ENCODE data around the gene SLCO3A1.

The SLCO3A1 gene

GRCh38 chr15:91853511-91853947 is at the start of gene SLCO3A1:
Gene SLCO3A1, plus strand, starts transcription at chr15:91853708.
- peak; percentile 71 for DNase-seq

- DNase-seq = no peak
Observed at GRCh38 chr15:91807122-91807521, 46.4 kb upstream of the SLCO3A1 start.

GRCh38 chr15:91813924-91814323 is 39.6 kb upstream of the SLCO3A1 start:
- no peak for DNase-seq

- DNase-seq = no peak
Observed at GRCh38 chr15:91816942-91817341, 36.6 kb upstream of the SLCO3A1 start.

GRCh38 chr15:91821458-91821857 is 32.0 kb upstream of the SLCO3A1 start:
- no peak for DNase-seq

- no peak for DNase-seq
Observed at GRCh38 chr15:91824256-91824655, 29.3 kb upstream of the SLCO3A1 start.

GRCh38 chr15:91826443-91826842 is 27.1 kb upstream of the SLCO3A1 start:
- DNase-seq = no peak

GRCh38 chr15:91833056-91833455 is 20.5 kb upstream of the SLCO3A1 start:
- no peak for DNase-seq

GRCh38 chr15:91839867-91840266 is 13.6 kb upstream of the SLCO3A1 start:
- no peak for DNase-seq

- DNase-seq = no peak
Observed at GRCh38 chr15:91841861-91842260, 11.6 kb upstream of the SLCO3A1 start.

- no peak for DNase-seq
Observed at GRCh38 chr15:91844341-91844740, 9.2 kb upstream of the SLCO3A1 start.

- no peak for DNase-seq
Observed at GRCh38 chr15:91844928-91845327, 8.6 kb upstream of the SLCO3A1 start.

- no peak for DNase-seq
Observed at GRCh38 chr15:91845720-91846119, 7.8 kb upstream of the SLCO3A1 start.

GRCh38 chr15:91849180-91849579 is 4.3 kb upstream of the SLCO3A1 start:
- no peak for DNase-seq

- no peak for DNase-seq
Observed at GRCh38 chr15:91849749-91850161, 3.8 kb upstream of the SLCO3A1 start.

- DNase-seq = peak; percentile 63
Observed at GRCh38 chr15:91852741-91853510, 582 bp upstream of the SLCO3A1 start.

GRCh38 chr15:91853948-91854638 is 585 bp downstream of the SLCO3A1 start:
- peak; percentile 41 for DNase-seq

GRCh38 chr15:91854639-91854990 is 1.1 kb downstream of the SLCO3A1 start:
- peak; percentile 43 for DNase-seq

- DNase-seq = no peak
Observed at GRCh38 chr15:91855241-91855640, 1.7 kb downstream of the SLCO3A1 start.

GRCh38 chr15:91855684-91856489 is 2.4 kb downstream of the SLCO3A1 start:
- DNase-seq = peak; percentile 30

- DNase-seq = no peak
Observed at GRCh38 chr15:91857224-91857585, 3.7 kb downstream of the SLCO3A1 start.

GRCh38 chr15:91857772-91858171 is 4.3 kb downstream of the SLCO3A1 start:
- DNase-seq = peak; percentile 38

- DNase-seq = no peak
Observed at GRCh38 chr15:91860498-91860897, 7.0 kb downstream of the SLCO3A1 start.

- no peak for DNase-seq
Observed at GRCh38 chr15:91861223-91861622, 7.7 kb downstream of the SLCO3A1 start.

Measured in stimulated activated naive CD4-positive, alpha-beta T cell treated with Interleukin-2 at 50 U/mL for 16 hours (primary cell).